GM19193 (cell line): ENCODE results near the gene PTPRK.

ENCODE experiments used
- POLR2A ChIP-seq: IDR thresholded peaks from 4 replicates; pipeline ENCODE4 v1.6.1; 2011; ENCODE audit not compliant: insufficient read depth, insufficient read length; ENCODE audit errors: extremely low read depth

The PTPRK gene

DNA sequence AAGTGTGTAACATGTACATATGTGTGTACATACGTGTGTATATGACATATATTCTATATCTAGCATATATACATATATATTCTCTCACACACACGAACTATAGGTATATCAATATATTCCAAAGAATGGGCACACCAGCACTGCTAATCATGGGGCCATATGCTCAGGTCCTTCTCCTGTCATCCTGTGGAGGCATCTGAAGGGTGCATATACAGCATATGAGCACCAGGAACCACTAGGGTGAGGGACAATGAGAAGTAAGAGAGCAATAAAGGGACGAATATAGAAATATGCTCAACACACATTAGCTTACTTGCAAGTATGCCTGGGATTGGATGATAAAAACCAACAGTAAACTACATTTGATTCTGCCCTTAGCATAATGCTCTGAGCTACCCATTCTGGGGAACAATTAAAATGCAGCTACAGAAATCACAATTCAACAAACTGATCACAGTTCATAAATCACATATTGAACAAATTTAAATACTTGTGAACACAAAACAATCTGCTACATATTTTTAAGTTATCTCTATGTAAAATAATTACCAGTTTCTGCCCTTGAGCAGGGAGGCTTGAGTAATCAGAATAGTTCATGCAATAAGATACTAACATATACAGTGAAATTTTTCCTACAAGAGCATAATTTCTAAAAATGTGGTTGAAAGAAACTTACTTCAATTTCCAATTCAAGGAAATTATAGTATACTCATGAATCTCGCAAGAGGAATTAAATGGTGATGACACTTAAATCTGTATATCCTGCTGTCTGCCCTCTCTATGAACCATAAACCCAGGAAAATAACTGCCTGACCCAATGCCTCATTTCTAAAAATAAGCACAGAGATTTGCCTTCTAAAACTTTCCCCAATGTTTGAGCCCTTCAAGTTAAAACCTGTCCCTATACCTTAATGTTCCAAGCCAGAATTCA lies 347.4 kb downstream of the PTPRK start:
- TF ChIP-seq POLR2A, result no peak

GRCh38 chr6:128172081-128172480 lies 348.3 kb downstream of the PTPRK start:
- TF ChIP-seq POLR2A, result no peak

DNA sequence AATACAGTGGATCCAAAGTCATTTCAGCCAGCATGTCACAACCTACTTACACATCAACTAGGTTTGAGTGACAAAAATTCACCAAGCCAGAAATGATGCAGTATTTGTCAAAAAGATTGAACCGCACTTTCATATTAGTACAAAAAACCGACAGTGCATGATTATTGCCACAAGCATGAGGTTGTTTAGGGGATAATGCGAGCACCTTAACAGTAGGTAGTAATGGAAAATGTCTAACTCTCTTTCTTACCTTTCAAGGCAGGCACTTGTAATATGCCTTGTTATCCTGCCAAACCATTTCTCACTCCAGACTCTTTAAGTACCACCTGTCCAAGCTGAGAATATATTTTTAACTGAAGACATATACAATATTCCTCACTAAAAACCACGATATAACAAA lies 349.2 kb downstream of the PTPRK start:
- no peak for TF ChIP-seq POLR2A

DNA sequence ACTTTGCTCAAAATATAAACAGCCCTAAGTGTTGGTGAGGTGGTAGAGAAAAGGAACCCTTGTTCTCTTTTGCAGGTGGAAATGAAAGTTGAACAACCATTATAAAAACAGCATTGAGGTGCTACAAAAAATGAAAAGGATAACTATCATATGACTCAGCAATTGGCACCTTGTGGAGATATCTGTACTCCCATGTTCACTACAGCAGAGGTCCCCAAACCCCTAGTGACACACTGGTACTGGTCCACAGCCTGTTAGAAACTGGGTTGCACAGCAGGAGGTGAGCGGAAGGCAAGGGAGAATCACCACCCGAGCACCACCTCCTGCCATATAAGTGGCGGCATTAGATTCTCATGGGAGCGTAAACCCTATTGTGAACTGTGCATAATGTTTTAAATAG lies 352.2 kb downstream of the PTPRK start:
- no peak for TF ChIP-seq POLR2A

DNA sequence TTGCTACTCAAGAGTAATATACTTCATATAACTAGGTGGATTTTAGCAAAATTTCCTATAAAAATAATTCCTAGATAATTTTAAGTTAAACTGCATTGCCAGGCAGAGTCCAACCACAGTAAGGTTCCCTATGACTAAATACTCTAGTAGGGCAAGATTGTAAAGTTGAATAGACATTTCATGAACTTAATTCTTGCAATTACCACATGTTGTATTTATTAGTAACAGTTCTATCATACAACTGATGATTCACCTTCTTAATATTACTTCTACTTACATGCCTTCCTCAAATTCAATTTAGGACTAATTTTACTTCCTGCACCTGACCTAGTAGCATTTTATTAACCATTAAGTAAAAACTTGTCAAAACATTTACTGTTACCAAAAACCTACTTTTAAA lies 352.8 kb downstream of the PTPRK start:
- no peak for TF ChIP-seq POLR2A

- no peak for TF ChIP-seq POLR2A
Measured at GRCh38 chr6:128164254-128164653, 356.1 kb downstream of the PTPRK start.

- no peak for TF ChIP-seq POLR2A
Measured at GRCh38 chr6:128162423-128162822, 358.0 kb downstream of the PTPRK start.

GRCh38 chr6:128161839-128162238 lies 358.6 kb downstream of the PTPRK start:
- TF ChIP-seq POLR2A, result no peak

DNA sequence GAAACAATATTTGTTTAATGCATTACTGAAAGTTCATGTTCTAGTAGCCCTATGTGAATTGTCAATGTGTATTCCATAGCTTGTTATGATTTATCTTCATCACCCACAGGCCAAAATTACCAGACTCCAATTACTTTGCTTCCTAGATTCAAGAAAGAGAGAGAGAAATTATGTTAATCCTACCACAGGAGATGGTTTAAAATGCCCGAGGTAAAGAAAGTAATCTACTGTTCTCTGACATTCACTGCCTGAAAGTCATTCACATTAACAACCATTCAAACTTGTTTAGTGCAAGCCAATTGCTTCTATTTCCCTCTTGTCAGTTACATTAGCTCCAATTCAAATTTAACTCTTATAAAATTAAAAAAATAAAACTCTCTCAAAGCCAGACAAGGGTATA lies 359.1 kb downstream of the PTPRK start:
- TF ChIP-seq POLR2A, result no peak

GRCh38 chr6:128158496-128158895 lies 361.9 kb downstream of the PTPRK start:
- TF ChIP-seq POLR2A, result no peak

DNA sequence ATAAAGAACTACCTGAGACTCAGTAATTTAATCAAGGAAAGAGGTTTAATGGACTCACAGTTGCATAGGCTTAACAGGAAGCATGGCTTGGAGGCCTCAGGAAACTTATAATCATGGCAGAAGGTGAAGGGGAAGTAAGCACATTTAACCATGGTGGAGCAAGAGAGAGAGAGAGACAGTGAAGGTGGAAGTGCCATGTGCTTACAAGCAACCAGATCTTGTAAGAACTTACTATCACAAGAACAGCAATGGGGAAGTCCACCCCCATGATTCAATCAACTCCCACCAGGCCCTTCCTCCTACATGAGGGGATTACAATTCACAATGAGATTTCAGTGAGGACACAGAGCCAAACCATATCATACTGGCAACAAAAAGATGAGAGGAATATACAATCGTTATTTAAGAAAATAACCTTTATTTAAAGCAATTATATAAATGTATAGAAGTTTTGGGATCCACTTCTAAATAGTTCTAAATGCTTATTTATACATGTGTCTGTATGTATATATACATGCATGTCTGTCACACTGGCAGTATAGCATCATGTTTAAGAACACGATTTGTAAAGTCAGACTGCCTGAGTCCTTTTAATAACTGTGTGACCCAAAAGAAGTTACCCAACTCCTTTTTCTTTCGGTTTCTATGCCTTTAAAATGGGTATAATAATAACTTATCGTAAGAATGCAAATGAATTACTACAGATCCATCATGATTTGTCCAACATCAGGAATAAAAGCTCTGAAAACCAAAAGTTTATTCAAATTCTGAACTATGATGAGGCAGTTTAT lies 363.9 kb downstream of the PTPRK start:
- no peak for TF ChIP-seq POLR2A

- no peak for TF ChIP-seq POLR2A
Measured at GRCh38 chr6:128155826-128156225, 364.6 kb downstream of the PTPRK start.

GRCh38 chr6:128152551-128152950 lies 367.8 kb downstream of the PTPRK start:
- no peak for TF ChIP-seq POLR2A

DNA sequence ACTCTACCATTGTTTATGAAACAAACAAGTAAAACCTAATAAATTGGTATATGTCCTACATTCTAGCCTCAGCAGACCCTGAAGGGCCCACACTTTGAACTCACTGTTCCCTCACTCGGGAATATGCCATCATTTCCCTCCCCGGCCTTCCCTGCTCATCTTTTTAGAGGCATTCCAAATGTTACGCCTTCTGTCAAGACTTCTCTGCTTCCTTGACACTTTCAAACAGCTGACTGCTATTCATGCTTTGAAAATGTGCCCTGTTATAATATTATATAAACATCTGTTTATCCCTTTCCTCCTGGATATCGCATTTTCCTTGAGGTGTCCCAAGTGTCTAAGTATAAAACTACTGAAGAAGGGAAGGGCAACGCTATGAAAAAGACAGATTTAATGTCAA lies 370.0 kb downstream of the PTPRK start:
- no peak for TF ChIP-seq POLR2A

DNA sequence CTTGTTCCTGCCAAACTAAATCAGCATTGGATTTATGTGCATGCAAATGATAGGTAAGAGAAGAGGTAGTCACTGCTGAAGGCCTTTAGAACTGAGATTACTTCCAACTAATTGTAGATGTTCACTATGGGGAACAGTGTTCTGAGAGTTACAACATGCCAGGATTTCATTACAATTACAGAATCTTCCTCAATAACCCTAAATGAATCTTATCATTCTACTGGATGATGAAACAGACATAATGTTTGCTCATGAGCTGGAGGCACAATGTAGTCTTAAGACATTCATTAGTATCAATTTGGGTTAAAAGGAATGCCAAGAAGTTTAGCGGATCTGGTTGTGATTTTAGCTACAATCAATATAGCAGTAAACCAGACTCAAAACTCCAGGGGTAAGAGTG lies 370.6 kb downstream of the PTPRK start:
- TF ChIP-seq POLR2A, result no peak

DNA sequence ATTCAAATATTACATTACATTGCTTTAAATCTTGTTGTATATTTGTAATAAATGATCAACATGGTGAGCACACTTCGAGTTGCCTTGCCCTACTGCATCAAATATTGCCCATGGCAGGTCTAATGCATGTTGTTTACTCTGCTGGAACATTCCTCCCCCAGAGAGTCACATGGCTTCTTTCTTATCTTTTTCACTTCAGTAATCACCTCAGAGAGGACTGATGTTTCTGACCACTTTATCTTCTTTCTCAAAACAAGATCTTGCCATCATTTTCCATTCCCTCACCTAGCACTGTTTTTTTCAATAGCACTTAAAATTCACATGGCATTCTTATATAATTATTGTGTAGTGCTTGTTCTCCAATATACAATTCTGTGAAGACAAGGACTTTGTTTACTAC lies 376.1 kb downstream of the PTPRK start:
- no peak for TF ChIP-seq POLR2A
